Measurements from ENCODE around the gene MRGPRD.
A peak's percentile ranks its signal among the peaks of the same experiment; 100 is the strongest.
"Not testable (repeated sequence)": the region's sequence is repeated elsewhere in the genome, so short reads cannot be mapped to it uniquely, and the experiment has no call there.

Gene MRGPRD

DNA sequence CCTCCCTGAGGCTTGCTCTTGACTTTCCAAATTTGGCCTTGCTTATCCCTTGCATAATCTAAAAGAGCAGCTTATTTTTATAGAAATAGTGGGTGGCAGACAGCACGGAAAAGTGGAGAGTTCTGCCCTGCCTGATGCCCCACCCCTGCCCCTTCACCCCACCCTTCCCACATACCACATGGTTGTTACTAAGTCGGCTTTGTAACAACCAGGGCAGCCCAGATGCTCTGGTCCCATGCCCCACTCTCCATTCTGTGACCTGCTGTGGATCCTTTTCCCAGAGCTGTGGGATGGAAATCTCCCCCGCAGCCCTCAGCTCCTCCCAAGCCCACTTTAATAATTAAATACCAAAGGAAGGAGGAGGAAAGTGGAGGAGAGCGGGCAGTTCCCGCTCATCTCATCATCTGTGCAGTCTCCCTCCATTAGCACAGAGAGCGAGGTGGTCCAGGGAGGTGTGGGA is 21.4 kb upstream of the MRGPRD start:
- no peaks in the 10 kb centered on the region for H3K9me3 Mint-ChIP-seq
- no peak overlapping the region for H3K27ac Mint-ChIP-seq
- DNase-seq (no peak), ATAC-seq (replicated peaks) (no peak)
- no peaks in the 10 kb centered on the region for H3K36me3 Mint-ChIP-seq
- H3K4me1 Mint-ChIP-seq: no peaks in the 10 kb centered on the region
- H3K27me3 Mint-ChIP-seq: peaks cover 24 to 49% of the 10 kb centered on the region in 2 donors
- H3K4me3 Mint-ChIP-seq: no peak overlapping the region

DNA sequence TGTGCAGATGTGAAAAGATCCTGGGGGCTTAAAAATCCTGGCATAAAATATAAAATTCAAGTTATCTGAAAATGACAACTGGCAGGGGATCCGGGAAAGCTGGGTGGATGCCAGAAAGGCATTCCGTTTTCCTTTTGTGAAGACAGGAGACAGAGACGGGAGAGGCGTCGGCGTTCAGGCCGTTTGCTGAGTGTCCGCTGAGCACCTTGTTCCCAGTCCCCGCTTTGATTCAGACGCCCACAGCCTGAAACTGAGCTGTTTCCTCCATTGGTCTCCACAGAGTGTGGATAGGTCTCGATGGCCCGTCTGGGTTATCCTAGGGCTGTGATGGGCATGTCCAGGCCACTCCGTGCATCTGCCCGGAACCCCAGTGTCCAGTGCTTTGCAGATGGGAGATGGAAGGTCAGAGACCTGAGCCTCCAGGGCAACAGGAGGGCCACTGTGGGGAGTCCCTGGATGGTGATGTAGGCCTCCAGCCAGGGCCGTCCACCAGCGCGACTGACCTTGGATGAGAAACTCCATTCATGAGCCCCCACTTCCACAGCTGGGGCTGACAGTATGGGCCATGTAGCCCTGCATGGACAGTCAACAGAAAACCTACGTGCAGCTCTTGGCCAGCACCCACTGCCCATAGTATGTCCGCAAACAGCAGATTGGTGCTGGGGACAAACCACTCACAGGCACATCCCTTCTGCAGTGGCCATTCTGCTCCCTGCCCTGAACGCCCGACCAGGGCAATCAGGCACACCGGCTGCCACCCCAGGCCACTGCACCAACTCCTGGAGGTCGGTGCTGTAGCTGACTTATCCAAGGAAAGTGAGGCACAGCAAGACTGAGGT is 20.7 kb upstream of the MRGPRD start:
- no peaks in the 10 kb centered on the region for H3K4me1 Mint-ChIP-seq
- H3K4me3 Mint-ChIP-seq: no peak overlapping the region
- no peaks in the 10 kb centered on the region for H3K9me3 Mint-ChIP-seq
- no peaks in the 10 kb centered on the region for H3K36me3 Mint-ChIP-seq
- no peak overlapping the region for H3K27ac Mint-ChIP-seq
- DNase-seq: no peak
- peaks cover 29 to 47% of the 10 kb centered on the region in 2 donors for H3K27me3 Mint-ChIP-seq
- no peak for ATAC-seq (replicated peaks)

DNA sequence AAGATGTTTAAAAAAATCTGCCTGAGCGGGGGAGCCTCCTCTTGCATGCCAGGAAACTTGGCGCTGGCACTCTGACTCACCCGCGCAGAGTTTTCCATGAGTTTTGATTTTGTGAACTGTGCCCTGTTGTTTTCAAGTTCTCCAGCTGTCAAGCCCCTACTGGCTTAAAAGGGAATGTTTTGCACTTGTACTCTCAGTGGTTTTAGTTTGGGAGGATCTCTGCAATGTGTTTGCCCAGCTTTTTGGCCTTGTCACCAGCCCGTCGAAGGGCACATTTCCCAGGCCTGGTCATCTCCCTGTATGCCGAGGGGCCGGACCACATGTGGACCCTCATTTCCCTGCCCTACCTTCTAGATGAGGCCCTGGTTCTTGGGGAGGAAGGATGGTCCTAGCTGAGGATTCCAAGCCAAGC is 20.1 kb upstream of the MRGPRD start:
- DNase-seq (no peak), ATAC-seq (replicated peaks) (no peak)
- Mint-ChIP-seq H3K9me3 (no peaks in the 10 kb centered on the region), H3K27me3 (peaks cover 24 to 44% of the 10 kb centered on the region in 2 donors), H3K36me3 (no peaks in the 10 kb centered on the region), H3K4me3 (no peak overlapping the region), H3K4me1 (no peaks in the 10 kb centered on the region), H3K27ac (no peak overlapping the region)

DNA sequence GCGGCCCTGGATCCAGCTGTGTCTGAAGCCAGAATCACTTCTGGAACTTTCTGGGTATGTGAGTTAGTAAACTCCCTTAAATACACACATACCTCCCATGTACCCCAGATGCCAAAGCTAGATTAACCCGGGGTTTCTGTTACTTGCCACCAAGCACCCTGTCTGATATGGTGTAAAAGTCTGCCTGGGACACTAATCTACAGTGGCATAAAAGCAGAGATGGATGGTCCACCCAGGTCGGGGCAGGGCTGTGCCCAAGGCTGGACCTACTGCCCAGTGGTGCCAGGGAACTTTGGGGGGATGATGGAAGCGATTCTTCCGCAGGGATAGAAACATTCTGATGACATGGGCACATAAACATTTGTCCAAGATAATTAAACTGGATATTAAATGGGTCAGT is 19.6 kb upstream of the MRGPRD start:
- Mint-ChIP-seq H3K9me3 (no peaks in the 10 kb centered on the region), H3K27ac (no peak overlapping the region), H3K4me3 (no peak overlapping the region), H3K36me3 (no peaks in the 10 kb centered on the region), H3K4me1 (no peaks in the 10 kb centered on the region), H3K27me3 (peaks cover 20 to 39% of the 10 kb centered on the region in 2 donors)
- DNase-seq (no peak), ATAC-seq (replicated peaks) (no peak)

DNA sequence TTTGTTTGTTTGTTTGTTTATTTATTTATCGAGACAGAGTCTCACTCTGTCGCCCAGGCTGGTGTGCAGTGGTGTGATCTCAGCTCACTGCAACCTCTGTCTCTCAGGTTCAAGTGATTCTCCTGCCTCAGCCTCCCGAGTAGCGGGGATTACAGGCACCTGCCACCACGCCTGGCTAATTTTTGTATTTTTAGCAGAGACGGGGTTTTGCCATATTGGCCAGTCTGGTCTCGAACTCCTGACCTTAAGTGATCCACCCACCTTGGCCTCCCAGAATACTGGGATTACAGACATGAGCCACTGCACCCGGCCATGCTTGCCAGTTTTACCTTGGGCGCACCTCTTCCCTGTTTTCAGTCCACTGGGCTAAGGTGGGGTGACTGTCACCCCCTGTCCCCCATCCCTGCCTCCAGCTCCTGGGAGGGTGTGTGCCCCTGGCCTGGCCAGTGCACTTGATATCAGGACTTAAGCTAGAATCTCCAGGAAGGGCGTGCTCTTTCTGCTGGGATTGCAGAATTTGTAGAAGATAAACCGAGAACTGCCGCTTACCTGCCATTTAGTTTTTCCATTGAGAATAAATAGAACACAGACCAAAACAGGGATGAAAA is 19.1 kb upstream of the MRGPRD start:
- DNase-seq; H3K4me3 Mint-ChIP-seq; H3K27ac Mint-ChIP-seq; H3K9me3 Mint-ChIP-seq; H3K4me1 Mint-ChIP-seq; H3K36me3 Mint-ChIP-seq; ATAC-seq (replicated peaks): not testable (repeated sequence)
- H3K27me3 Mint-ChIP-seq: peaks cover 16 to 35% of the 10 kb centered on the region in 2 donors

DNA sequence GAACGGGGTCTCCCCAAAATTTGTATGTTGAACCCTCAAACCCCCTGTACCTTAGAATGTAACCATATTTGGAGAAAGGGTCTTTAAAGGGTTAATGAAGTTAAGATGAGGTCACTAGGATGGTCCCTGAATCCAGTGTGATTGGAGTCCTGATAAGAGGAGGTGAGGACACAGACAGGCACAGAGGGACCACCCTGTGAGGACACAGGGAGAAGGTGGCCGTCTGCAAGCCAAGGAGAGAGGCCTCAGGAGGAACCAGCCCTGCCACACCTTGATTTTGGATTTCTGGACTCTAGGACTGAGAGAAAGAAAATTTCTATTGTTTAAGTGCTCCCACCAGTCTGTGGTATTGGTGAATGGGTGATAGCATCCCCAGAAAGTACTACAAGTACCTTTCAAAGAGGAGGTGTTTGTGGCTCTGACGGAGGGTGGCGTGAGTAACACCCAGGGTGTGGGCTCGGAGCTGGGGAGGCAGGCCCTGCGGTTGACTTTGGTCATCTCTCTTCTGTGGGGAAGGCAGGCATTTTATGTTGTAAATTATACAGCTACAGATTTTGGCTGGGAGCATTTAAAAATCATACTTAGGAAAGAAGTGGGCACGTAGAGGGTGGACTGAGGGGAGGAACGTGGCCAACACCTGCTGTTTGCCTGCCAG is 18.4 kb upstream of the MRGPRD start:
- DNase-seq (no peak), ATAC-seq (replicated peaks) (no peak)
- Mint-ChIP-seq H3K36me3 (no peaks in the 10 kb centered on the region), H3K27me3 (peaks cover 16 to 36% of the 10 kb centered on the region in 2 donors), H3K4me1 (no peaks in the 10 kb centered on the region), H3K4me3 (no peak overlapping the region), H3K27ac (no peak overlapping the region), H3K9me3 (no peaks in the 10 kb centered on the region)

DNA sequence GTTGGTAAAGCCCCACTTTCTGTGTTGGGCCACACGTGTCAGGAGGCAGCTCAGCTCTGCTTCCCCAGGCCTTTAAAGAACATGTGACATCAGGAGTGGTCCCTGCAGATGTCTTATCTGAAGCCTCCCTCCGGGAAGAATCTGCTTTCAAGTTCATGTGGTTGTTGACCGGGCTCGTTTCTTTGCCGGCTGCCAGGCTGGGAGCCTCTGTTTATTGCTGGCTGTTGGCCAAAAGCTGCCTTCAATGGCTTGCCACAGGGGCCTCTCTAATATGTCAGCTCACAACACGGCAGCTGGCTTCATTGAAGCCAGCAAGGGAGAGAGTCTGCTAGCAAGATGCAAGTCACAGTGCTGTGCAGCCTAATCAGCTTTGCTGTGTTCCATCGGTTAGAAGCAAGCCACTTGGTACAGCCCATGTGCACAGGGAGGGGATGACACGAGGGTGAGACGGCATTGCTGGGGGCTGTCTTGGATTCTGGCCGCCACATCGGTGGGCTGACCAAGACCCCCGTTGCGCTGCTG is 17.7 kb upstream of the MRGPRD start:
- Mint-ChIP-seq H3K4me1 (no peaks in the 10 kb centered on the region), H3K4me3 (no peak overlapping the region), H3K9me3 (no peaks in the 10 kb centered on the region), H3K27ac (no peak overlapping the region), H3K27me3 (peaks cover 17 to 33% of the 10 kb centered on the region in 2 donors), H3K36me3 (no peaks in the 10 kb centered on the region)
- no peak for DNase-seq
- no peak for ATAC-seq (replicated peaks)

DNA sequence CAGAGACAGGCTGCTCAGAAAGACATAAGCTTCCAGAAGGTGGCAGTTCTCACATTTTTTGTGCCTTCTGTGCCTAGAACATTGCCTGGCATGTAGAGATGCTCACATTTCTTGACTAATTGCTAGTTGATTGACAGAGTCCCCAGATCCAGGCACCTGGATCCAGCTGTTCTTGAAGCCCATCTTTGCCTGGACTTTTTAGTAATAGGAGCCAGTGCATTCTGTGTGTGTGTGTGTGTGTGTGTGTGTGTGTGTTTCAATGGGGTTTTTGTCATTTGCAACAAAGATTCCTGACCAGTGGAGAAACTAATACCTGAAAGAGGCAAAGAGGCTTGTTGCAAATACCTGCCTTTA is 17.2 kb upstream of the MRGPRD start:
- no peak overlapping the region for H3K27ac Mint-ChIP-seq
- H3K27me3 Mint-ChIP-seq: peaks cover 22 to 33% of the 10 kb centered on the region in 2 donors
- DNase-seq (no peak), ATAC-seq (replicated peaks) (no peak)
- H3K4me3 Mint-ChIP-seq: no peak overlapping the region
- H3K36me3 Mint-ChIP-seq: no peaks in the 10 kb centered on the region
- H3K9me3 Mint-ChIP-seq: no peaks in the 10 kb centered on the region
- H3K4me1 Mint-ChIP-seq: peaks cover 2% of the 10 kb centered on the region in 2 donors

DNA sequence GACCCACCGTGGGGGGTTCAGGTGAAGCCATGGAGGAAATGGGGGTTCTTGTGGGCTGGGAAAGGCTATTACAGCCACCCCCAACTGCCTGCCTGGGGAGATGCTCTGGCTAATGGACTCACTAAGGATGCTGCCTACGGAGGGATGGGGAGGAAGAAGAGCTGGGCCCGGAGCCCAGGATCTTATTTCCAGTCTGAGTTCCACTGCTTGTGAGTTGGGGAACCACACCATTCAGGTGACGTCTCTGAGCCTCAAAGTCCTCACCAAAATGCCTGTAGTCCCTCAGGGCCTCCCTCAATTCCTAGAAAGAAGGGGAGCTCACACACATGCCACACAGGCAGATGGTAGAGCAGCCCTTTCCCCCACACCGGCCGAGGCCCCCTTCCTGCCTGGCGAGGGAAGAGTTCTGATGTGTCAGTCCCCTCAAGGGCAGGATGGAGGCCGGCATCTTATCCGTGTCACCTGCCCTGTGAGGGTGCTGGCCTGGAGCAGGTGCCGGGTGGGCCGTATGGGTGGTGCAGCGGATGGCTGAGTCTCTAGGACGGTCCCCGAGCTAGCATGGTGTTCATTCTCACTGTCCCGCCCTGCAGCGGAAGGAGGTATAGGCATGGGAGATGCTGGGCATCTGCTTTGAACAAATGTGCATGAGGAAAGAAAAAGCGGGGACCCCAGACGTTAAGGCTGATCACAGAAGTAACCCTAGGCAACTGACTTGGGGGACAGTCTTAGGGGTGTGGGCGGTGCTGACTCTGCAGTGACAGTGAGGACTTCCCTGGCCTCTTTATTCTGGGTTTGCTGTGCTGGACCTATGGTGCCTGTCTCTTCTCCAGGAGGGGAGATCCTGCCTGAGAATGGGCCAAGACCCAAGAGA is 16.6 kb upstream of the MRGPRD start:
- ATAC-seq (replicated peaks): no peak
- Mint-ChIP-seq H3K9me3 (no peaks in the 10 kb centered on the region), H3K4me3 (no peak overlapping the region), H3K4me1 (peaks cover 2 to 4% of the 10 kb centered on the region in 2 donors), H3K27ac (no peak overlapping the region), H3K27me3 (peaks cover 27 to 37% of the 10 kb centered on the region in 2 donors), H3K36me3 (no peaks in the 10 kb centered on the region)
- no peak for DNase-seq

DNA sequence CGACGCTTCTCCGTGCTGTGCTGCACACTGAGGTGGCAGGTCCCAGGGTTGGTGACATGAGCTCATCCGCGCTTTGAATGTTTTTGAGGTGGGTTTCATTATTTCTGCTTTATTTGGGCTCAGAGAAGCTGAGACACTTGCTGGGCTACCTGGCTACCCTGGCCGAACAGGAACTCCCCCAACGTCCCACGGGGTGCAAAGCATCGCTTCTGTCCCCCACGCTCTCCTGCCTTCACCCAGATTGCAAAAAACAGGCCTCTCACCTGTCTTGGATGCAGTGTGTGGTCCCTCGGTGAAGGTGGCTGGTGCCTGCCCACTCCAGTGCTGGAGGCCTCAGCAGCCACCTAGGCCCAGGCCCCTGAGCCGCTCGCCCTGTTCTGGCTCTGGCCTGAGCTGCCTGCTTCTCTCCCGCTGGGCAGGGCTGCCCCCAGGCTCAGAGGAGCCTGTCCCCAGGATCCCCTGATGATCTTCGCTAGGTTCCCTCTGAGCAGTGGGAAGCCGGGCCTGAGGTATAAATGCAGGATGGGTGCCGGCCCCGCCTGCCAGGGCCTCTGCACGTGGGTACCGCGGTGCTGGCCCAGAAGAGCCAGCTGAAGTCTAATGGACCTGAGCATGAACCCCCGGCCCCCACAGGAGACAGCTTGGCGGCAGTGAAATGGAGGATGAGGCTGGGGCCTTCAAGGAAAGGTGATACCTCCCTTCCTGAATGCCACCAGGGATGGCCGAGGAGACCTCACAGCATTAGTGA is 15.8 kb upstream of the MRGPRD start:
- no peak overlapping the region for H3K27ac Mint-ChIP-seq
- peaks cover 34 to 45% of the 10 kb centered on the region in 2 donors for H3K27me3 Mint-ChIP-seq
- H3K4me1 Mint-ChIP-seq: peaks cover 2 to 4% of the 10 kb centered on the region in 2 donors
- ATAC-seq (replicated peaks) (no peak), DNase-seq (no peak)
- H3K9me3 Mint-ChIP-seq: no peaks in the 10 kb centered on the region
- no peaks in the 10 kb centered on the region for H3K36me3 Mint-ChIP-seq
- H3K4me3 Mint-ChIP-seq: no peak overlapping the region

DNA sequence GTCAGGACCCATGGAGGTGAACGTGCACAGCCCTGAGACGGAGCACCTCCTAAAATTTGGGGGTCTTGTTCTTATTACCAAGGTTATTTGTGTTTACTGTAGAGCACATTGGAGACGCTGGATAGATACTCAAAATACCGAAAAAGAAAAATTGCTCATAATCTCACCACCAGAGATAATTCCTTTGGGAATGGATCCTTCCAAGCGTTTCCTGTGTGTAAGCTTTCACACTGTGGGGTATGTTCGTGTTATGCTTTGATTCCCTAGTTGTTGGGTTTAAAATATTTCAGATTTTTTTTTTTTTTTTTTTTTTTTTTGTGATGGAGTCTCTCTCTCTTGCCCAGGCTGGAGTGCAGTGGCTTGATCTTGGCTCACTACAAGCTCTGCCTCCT is 14.1 kb upstream of the MRGPRD start:
- Mint-ChIP-seq H3K27me3 (peaks cover 39 to 60% of the 10 kb centered on the region in 2 donors), H3K4me1 (peaks cover 2 to 4% of the 10 kb centered on the region in 2 donors), H3K4me3 (no peak overlapping the region), H3K27ac (peak overlapping the region; percentile 56), H3K36me3 (no peaks in the 10 kb centered on the region), H3K9me3 (no peaks in the 10 kb centered on the region)
- DNase-seq (no peak), ATAC-seq (replicated peaks) (no peak)

DNA sequence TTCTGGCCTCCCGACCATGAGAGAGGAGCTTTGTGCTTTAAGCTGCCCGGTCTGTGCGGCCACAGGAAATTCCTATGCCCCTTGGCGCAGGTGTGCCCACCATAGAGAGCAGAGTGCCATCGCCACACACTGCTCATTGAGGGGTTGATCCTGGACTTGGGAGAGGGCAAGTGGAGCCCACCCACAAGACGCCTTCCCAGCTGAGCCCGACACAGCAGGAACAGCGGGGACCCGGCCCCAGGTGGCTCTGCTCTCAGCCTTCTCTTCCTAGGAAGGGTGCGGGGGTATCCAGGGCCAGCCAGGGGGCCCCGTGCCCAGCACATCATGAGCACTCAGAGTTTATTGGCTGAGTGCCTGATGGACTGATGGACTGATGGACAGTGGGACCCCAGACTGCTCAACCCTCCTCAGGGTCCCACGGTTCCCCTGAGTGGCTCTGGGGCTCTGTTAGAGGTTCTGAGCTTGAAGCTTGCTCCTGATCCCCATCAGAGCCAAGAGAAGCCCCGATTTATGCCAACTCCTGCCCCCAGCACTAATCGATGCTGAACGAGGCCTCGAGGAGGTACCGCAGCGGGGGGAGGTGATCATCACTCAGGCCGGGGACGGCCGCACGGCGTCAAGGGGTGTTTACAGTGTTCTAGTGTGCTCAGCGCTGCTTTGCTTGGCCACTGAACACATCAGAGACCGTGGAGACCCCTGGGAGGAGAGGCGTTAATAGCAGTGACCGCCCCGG is 13.5 kb upstream of the MRGPRD start:
- Mint-ChIP-seq H3K9me3 (no peaks in the 10 kb centered on the region), H3K36me3 (no peaks in the 10 kb centered on the region), H3K27me3 (peaks cover 39 to 62% of the 10 kb centered on the region in 2 donors), H3K27ac (peak overlapping the region; percentile 56), H3K4me3 (no peak overlapping the region), H3K4me1 (peaks cover 2 to 4% of the 10 kb centered on the region in 2 donors)
- DNase-seq (no peak), ATAC-seq (replicated peaks) (no peak)

DNA sequence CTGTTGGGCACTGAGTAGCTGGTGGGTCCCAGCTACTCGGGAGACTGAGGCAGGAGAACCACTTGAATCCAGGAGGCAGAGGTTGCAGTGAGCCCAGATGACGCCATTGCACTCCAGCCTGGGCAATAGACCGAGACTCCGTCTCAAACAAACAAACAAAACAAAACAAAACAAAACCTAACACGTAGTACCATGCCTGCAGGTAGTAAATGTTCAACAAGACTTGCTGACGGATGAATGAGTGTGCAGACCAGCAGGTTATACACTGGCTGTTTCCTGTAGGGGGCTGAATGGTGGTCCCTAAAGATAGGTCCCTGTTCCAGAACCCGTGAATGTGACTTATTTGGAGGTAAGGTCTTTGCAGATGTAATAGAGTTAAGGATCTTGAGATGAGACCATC is 12.8 kb upstream of the MRGPRD start:
- Mint-ChIP-seq H3K27me3 (peaks cover 33 to 54% of the 10 kb centered on the region in 2 donors), H3K27ac (no peak overlapping the region), H3K9me3 (no peaks in the 10 kb centered on the region), H3K4me1 (peaks cover 2 to 4% of the 10 kb centered on the region in 2 donors), H3K4me3 (no peak overlapping the region), H3K36me3 (no peaks in the 10 kb centered on the region)
- DNase-seq (no peak), ATAC-seq (replicated peaks) (no peak)

Data from stimulated activated naive B cell treated with anti-CD40 and anti-IgM and Interleukin-4, amounts not matched to agents 10 μg/mL and 1 μg/mL and 100 μg/mL, for 72 hours (primary cell).